Sigmoid colon (tissue), 3 donors: ENCODE data around the gene BIRC2.

ENCODE experiments used
- CTCF ChIP-seq, 4 experiments: fragments of 450-650 bp in 3 of 4; fragments of 200-600 bp in 1 of 4; IDR thresholded peaks; one replicate each; pipeline ENCODE4 v1.5.1; 2016 to 2019; ENCODE audit warnings: antibody characterized with exemption in 4 of 4, mild to moderate bottlenecking in 3 of 4, moderate library complexity in 2 of 4
- POLR2A ChIP-seq, 2 donors: fragments of 450-650 bp; IDR thresholded peaks; one replicate each; pipeline ENCODE4 v1.6.1; 2016; ENCODE audit warnings: antibody characterized with exemption in 2 of 2, mild to moderate bottlenecking in 2 of 2, moderate library complexity in 2 of 2

GRCh38 chr11:102307727-102308038, 39.3 kb upstream of the BIRC2 start:
- no peak for TF ChIP-seq CTCF (IDR thresholded peaks at IDR 0.05)
- no peak for TF ChIP-seq POLR2A (IDR thresholded peaks at IDR 0.05)
